Activated CD4-positive, alpha-beta T cell treated with anti-CD3 and anti-CD28 coated beads, Interleukin-2, Interleukin-6, amounts not matched to agents 100 ng/mL and 50 ng/mL, durations not matched to agents 16 hours and 8 hours (primary cell): ENCODE results near the gene SFXN5.
A peak's percentile ranks its signal among the peaks of the same experiment; 100 is the strongest.

ENCODE experiments used
- DNase-seq: peaks from one replicate; pipeline ENCODE4 v3.0.0-alpha.2; 2020

The SFXN5 gene

GRCh38 chr2:72892506-72893173 lies 178.9 kb downstream of the SFXN5 start:
- DNase-seq = peak; percentile 77
